Measurements from ENCODE around the gene HMGCLL1. TPM values are rescaled to one million over a fixed set of nuclear protein-coding genes. Genes with fewer than 3 reads are reported as not detected.

The HMGCLL1 gene
- polyA plus RNA-seq, 1 of the 3 experiments (the other 2 are of a cell fraction): not detected

- TF ChIP-seq, protein P1, sequence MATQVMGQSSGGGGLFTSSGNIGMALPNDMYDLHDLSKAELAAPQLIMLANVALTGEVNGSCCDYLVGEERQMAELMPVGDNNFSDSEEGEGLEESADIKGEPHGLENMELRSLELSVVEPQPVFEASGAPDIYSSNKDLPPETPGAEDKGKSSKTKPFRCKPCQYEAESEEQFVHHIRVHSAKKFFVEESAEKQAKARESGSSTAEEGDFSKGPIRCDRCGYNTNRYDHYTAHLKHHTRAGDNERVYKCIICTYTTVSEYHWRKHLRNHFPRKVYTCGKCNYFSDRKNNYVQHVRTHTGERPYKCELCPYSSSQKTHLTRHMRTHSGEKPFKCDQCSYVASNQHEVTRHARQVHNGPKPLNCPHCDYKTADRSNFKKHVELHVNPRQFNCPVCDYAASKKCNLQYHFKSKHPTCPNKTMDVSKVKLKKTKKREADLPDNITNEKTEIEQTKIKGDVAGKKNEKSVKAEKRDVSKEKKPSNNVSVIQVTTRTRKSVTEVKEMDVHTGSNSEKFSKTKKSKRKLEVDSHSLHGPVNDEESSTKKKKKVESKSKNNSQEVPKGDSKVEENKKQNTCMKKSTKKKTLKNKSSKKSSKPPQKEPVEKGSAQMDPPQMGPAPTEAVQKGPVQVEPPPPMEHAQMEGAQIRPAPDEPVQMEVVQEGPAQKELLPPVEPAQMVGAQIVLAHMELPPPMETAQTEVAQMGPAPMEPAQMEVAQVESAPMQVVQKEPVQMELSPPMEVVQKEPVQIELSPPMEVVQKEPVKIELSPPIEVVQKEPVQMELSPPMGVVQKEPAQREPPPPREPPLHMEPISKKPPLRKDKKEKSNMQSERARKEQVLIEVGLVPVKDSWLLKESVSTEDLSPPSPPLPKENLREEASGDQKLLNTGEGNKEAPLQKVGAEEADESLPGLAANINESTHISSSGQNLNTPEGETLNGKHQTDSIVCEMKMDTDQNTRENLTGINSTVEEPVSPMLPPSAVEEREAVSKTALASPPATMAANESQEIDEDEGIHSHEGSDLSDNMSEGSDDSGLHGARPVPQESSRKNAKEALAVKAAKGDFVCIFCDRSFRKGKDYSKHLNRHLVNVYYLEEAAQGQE (IDR thresholded peaks at IDR 0.05; ENCODE audit: low read depth, low read length): no peak
- no peak for TF ChIP-seq TCF12 (IDR thresholded peaks at IDR 0.05)
- no peak for TF ChIP-seq FOSL2 (IDR thresholded peaks at IDR 0.05; ENCODE audit: borderline replicate concordance, low read depth)
- TF ChIP-seq, protein P2, sequence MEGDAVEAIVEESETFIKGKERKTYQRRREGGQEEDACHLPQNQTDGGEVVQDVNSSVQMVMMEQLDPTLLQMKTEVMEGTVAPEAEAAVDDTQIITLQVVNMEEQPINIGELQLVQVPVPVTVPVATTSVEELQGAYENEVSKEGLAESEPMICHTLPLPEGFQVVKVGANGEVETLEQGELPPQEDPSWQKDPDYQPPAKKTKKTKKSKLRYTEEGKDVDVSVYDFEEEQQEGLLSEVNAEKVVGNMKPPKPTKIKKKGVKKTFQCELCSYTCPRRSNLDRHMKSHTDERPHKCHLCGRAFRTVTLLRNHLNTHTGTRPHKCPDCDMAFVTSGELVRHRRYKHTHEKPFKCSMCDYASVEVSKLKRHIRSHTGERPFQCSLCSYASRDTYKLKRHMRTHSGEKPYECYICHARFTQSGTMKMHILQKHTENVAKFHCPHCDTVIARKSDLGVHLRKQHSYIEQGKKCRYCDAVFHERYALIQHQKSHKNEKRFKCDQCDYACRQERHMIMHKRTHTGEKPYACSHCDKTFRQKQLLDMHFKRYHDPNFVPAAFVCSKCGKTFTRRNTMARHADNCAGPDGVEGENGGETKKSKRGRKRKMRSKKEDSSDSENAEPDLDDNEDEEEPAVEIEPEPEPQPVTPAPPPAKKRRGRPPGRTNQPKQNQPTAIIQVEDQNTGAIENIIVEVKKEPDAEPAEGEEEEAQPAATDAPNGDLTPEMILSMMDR (IDR thresholded peaks at IDR 0.05): no peak
- no peak for TF ChIP-seq PBX3 (IDR thresholded peaks at IDR 0.05)
- no peak for TF ChIP-seq FOXJ3 (CRISPR knock-in tag; IDR thresholded peaks at IDR 0.05)
- TF ChIP-seq TEAD4 (IDR thresholded peaks at IDR 0.05; ENCODE audit: borderline replicate concordance, insufficient read depth): no peak
- TF ChIP-seq NFIC (IDR thresholded peaks at IDR 0.05; ENCODE audit: borderline replicate concordance): no peak
- no peak for TF ChIP-seq GABPA (IDR thresholded peaks at IDR 0.05; ENCODE audit: low read depth)
- TF ChIP-seq, protein P3, sequence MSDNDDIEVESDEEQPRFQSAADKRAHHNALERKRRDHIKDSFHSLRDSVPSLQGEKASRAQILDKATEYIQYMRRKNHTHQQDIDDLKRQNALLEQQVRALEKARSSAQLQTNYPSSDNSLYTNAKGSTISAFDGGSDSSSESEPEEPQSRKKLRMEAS (IDR thresholded peaks at IDR 0.05; ENCODE audit: low read depth): no peak
- no peak for TF ChIP-seq RXRA (IDR thresholded peaks at IDR 0.05; ENCODE audit: borderline replicate concordance, low read depth)
- no peak for TF ChIP-seq YY1 (IDR thresholded peaks at IDR 0.05; ENCODE audit: low read depth)
- no peak for TF ChIP-seq SIN3A (IDR thresholded peaks at IDR 0.05; ENCODE audit: borderline replicate concordance, low read depth, low read length)
- TF ChIP-seq RCOR1 (IDR thresholded peaks at IDR 0.05; ENCODE audit: low read length): no peak
- no peak for TF ChIP-seq RAD21 (IDR thresholded peaks at IDR 0.05; ENCODE audit: low read length)
- TF ChIP-seq ELF1 (IDR thresholded peaks at IDR 0.05): no peak
- H3K36me3 ChIP-seq (replicated peaks in 1 of 2; ENCODE audit: control insufficient read depth in 1 of 2, insufficient read depth in 2 of 2, low read length in 1 of 2): no peaks in the 10 kb centered on the region
Measured at GRCh38 chr6:55536391-55536956, 42.5 kb downstream of the HMGCLL1 start.

More at GRCh38 chr6:55536391-55536956, 42.5 kb downstream of the HMGCLL1 start:
- POLR2A ChIA-PET: no interaction called here
- Histone ChIP-seq H3K9me2 (no peaks in the 10 kb centered on the region), H3K4me3 (ENCODE audit: low read depth in 2 of 2, low read length in 1 of 2) (no peak overlapping the region), H3K27me3 (ENCODE audit: insufficient read depth) (no peaks in the 10 kb centered on the region), H4K20me1 (ENCODE audit: insufficient read depth) (no peaks in the 10 kb centered on the region), H3K79me2 (ENCODE audit: insufficient read depth) (no peaks in the 10 kb centered on the region), H3K9me3 (no peaks in the 10 kb centered on the region), H3K4me2 (no peak overlapping the region), H3K27ac (ENCODE audit: low read depth in 2 of 2, low read length in 1 of 2) (no peak overlapping the region), H3K9ac (no peak overlapping the region), H3K4me1 (ENCODE audit: control insufficient read depth in 1 of 2, insufficient read depth in 2 of 2, low read depth in 1 of 2, low read length in 1 of 2) (no peaks in the 10 kb centered on the region), H2AFZ (ENCODE audit: low read depth) (no peak overlapping the region), H3F3A (replicated peaks; ENCODE audit: insufficient read depth) (no peaks in the 10 kb centered on the region)
- CTCF ChIA-PET: no interaction called here
- 15% methylated on average over 2 of the region's 2 CpGs for WGBS (ENCODE audit: low lambda C conversion rate)
- DNase-seq: no peak

Measured in SK-N-SH (cell line).